IMR-90 (cell line): Measurements from ENCODE around the gene REV3L. TPM values are rescaled to one million over a fixed set of nuclear protein-coding genes. Genes with fewer than 3 reads are reported as not detected.

Experiments
- ATAC-seq: fragments of 200-7000 bp; cut with Tn5 transposase; 2 replicates; pipeline ENCODE4 v1.9.1; 2020; ENCODE audit warnings: low read depth, mild to moderate bottlenecking, moderate library complexity
- BruUV-seq: library from RNA; stranded (reverse); fragments of 400-500 nt; replicated peaks from 2 replicates; lab custom pipeline; 2021; lab: Mats Ljungman, UMichigan
- CTCF ChIA-PET: fragments of 300-600 bp; formaldehyde crosslinking; extraction: SDS; loops from one replicate; lab custom pipeline; 2021; ENCODE audit warnings: antibody characterized with exemption; lab: Yijun Ruan, JAX
- POLR2A ChIA-PET: fragments of 300-600 bp; sonication (Branson Sonifier 250); formaldehyde crosslinking; loops from one replicate; lab custom pipeline; 2022; ENCODE audit warnings: antibody characterized with exemption; ENCODE audit not compliant: unreplicated experiment; lab: Charles Lee
- DNase-seq: peaks from one replicate; pipeline ENCODE4 v3.0.0; 2013
- H2AFZ ChIP-seq: replicated peaks from 2 replicates; pipeline ENCODE3; 2013; ENCODE audit warnings: low read length, mild to moderate bottlenecking; ENCODE audit not compliant: poor library complexity
- H2AK5ac ChIP-seq: 2 replicates; pipeline ENCODE4 v1.6.1; 2013; ENCODE audit warnings: low read depth, low read length, inconsistent platforms
- H2AK9ac ChIP-seq: replicated peaks from 2 replicates; pipeline ENCODE3; 2013; ENCODE audit warnings: mild to moderate bottlenecking, low read depth, low read length, moderate library complexity; ENCODE audit not compliant: poor library complexity
- H2BK120ac ChIP-seq: 2 replicates; pipeline ENCODE4 v1.6.1; 2013; ENCODE audit warnings: low read depth, low read length, inconsistent platforms
- H2BK15ac ChIP-seq: 3 replicates; pipeline ENCODE4 v1.6.1; 2013; ENCODE audit warnings: low read depth, low read length, inconsistent platforms
- H2BK20ac ChIP-seq: 2 replicates; pipeline ENCODE4 v1.6.1; 2013; ENCODE audit warnings: low read depth, mild to moderate bottlenecking, inconsistent platforms, low read length, moderate library complexity
- H2BK5ac ChIP-seq: 2 replicates; pipeline ENCODE4 v1.6.1; 2013; ENCODE audit warnings: mild to moderate bottlenecking, low read depth, low read length, inconsistent platforms; ENCODE audit not compliant: poor library complexity, severe bottlenecking
- H3K14ac ChIP-seq: replicated peaks from 2 replicates; pipeline ENCODE4 v1.6.1; 2013; ENCODE audit warnings: low read depth, low read length, inconsistent platforms
- H3K18ac ChIP-seq: 2 replicates; pipeline ENCODE4 v1.6.1; 2013; ENCODE audit warnings: low read depth, low read length, control low read depth
- H3K23ac ChIP-seq: 2 replicates; pipeline ENCODE4 v1.6.1; 2013; ENCODE audit warnings: low read depth, low read length, inconsistent platforms
- H3K27ac ChIP-seq: 2 replicates; pipeline ENCODE4 v1.5.1; 2013; ENCODE audit warnings: mild to moderate bottlenecking, control low read depth, low read length; ENCODE audit not compliant: insufficient read depth
- H3K27me3 ChIP-seq: 2 replicates; pipeline ENCODE4 v1.6.1; 2013; ENCODE audit warnings: low read length; ENCODE audit not compliant: control insufficient read depth, insufficient read depth
- H3K36me3 ChIP-seq: 2 replicates; pipeline ENCODE4 v1.6.1; 2013; ENCODE audit warnings: low read length, mixed read lengths; ENCODE audit not compliant: control insufficient read depth, insufficient read depth
- H3K4ac ChIP-seq: 2 replicates; pipeline ENCODE4 v1.6.1; 2013; ENCODE audit warnings: low read depth, low read length, inconsistent platforms
- H3K4me1 ChIP-seq: 2 replicates; pipeline ENCODE4 v1.6.1; 2013; ENCODE audit warnings: low read length, mixed read lengths; ENCODE audit not compliant: control insufficient read depth, insufficient read depth
- H3K4me2 ChIP-seq: 2 replicates; pipeline ENCODE4 v1.6.1; 2013; ENCODE audit warnings: low read depth, mild to moderate bottlenecking, control low read depth, low read length, moderate library complexity
- H3K4me3 ChIP-seq: 2 replicates; pipeline ENCODE4 v1.5.1; 2013; ENCODE audit warnings: low read depth, mild to moderate bottlenecking, control low read depth, low read length, moderate library complexity; ENCODE audit not compliant: insufficient read depth
- H3K56ac ChIP-seq: 2 replicates; pipeline ENCODE4 v1.6.1; 2013; ENCODE audit warnings: low read length, inconsistent platforms; ENCODE audit not compliant: insufficient read depth; ENCODE audit errors: extremely low read depth
- H3K79me1 ChIP-seq, 2 experiments: 2 replicates each; pipeline ENCODE4 v1.6.1; 2013; ENCODE audit warnings: low read length in 2 of 2, inconsistent platforms in 1 of 2, low read depth in 1 of 2
- H3K9ac ChIP-seq: 2 replicates; pipeline ENCODE4 v1.6.1; 2013; ENCODE audit warnings: low read depth, low read length, control low read depth
- H3K9me1 ChIP-seq: 2 replicates; pipeline ENCODE4 v1.6.1; 2013; ENCODE audit warnings: low read length, inconsistent platforms; ENCODE audit not compliant: insufficient read depth
- H3K9me3 ChIP-seq: 2 replicates; pipeline ENCODE4 v1.6.1; 2013; ENCODE audit warnings: low read length; ENCODE audit not compliant: control insufficient read depth, insufficient read depth
- H4K20me1 ChIP-seq: 2 replicates; pipeline ENCODE4 v1.6.1; 2013; ENCODE audit warnings: low read length, inconsistent platforms; ENCODE audit not compliant: insufficient read depth
- H4K5ac ChIP-seq: 2 replicates; pipeline ENCODE4 v1.6.1; 2013; ENCODE audit warnings: mild to moderate bottlenecking, low read depth, low read length, control low read depth
- H4K8ac ChIP-seq, 2 experiments: 2 replicates each; pipeline ENCODE4 v1.6.1; 2013; ENCODE audit warnings: low read depth in 2 of 2, low read length in 2 of 2, control low read depth in 1 of 2, inconsistent platforms in 1 of 2
- H4K91ac ChIP-seq: 2 replicates; pipeline ENCODE4 v1.6.1; 2013; ENCODE audit warnings: low read depth, low read length, inconsistent platforms; ENCODE audit not compliant: insufficient read depth
- ELK1 ChIP-seq: fragments of 150-350 bp; IDR thresholded peaks from 2 replicates; pipeline ENCODE4 v1.6.1; 2016; ENCODE audit warnings: low read depth, mild to moderate bottlenecking, low read length, moderate library complexity, borderline replicate concordance
- MAFK ChIP-seq: IDR thresholded peaks from 2 replicates; pipeline ENCODE4 v1.6.1; 2012; ENCODE audit warnings: low read depth, low read length, improper control_type of control experiment
- MAZ ChIP-seq: IDR thresholded peaks from 2 replicates; pipeline ENCODE4 v1.6.1; 2012; ENCODE audit warnings: low read depth, mild to moderate bottlenecking, low read length, improper control_type of control experiment, moderate library complexity, borderline replicate concordance
- MXI1 ChIP-seq: IDR thresholded peaks from 2 replicates; pipeline ENCODE4 v1.6.1; 2012; ENCODE audit warnings: low read depth, mild to moderate bottlenecking, low read length, moderate library complexity, borderline replicate concordance
- NFE2L2 ChIP-seq: fragments of 150-350 bp; IDR thresholded peaks from 2 replicates; pipeline ENCODE4 v1.6.1; 2016; ENCODE audit warnings: low read depth, mild to moderate bottlenecking, low read length
- USF2 ChIP-seq: fragments of 150-350 bp; IDR thresholded peaks from 2 replicates; pipeline ENCODE4 v1.6.1; 2017; ENCODE audit warnings: mild to moderate bottlenecking, antibody characterized with exemption, low read length, low read depth
- WGBS, 2 experiments: methylation state at CpG; one replicate each; pipeline versions ENCODE4 v1.1.5 to v1.1.7; 2013; ENCODE audit warnings: missing lambda C conversion rate in 2 of 2; ENCODE audit not compliant: insufficient read length in 1 of 2; ENCODE audit errors: extremely low coverage in 2 of 2; 5-methylcytosine and 5-hydroxymethylcytosine counted together
- dilution Hi-C: fragments of 300-500 bp; cut with HindIII; formaldehyde crosslinking; loops from one replicate; pipeline ENCODE4 v1.14.3; 2018; ENCODE audit warnings: low sequenced_read_pairs; ENCODE audit not compliant: unreplicated experiment
- in situ Hi-C: fragments of 300-500 bp; cut with MboI; formaldehyde crosslinking; loops from 3 replicates; pipeline ENCODE4 v1.14.3; 2019; ENCODE audit warnings: low sequenced_read_pairs, inconsistent platforms, mixed read lengths
- intact Hi-C: fragments of 100-400 bp; cut with micrococcal nuclease; formaldehyde crosslinking; loops from 2 replicates; pipeline ENCODE4 v1.10.0; 2022
- polyA plus RNA-seq, 3 experiments: library from polyadenylated mRNA; depleted of rRNA; stranded (reverse); fragments of >200 nt; gene quantifications; 2 replicates each; pipeline ENCODE4 v1.2.3, GENCODE V29; 2012; ENCODE audit warnings: low replicate concordance in 1 of 3
- total RNA-seq: library from RNA; depleted of rRNA; stranded (reverse); fragments of >200 nt; gene quantifications from 2 replicates; pipeline ENCODE4 v1.2.3, GENCODE V29; 2012

Gene REV3L
- total and polyA plus RNA-seq, 2 of the 4 experiments (the other 2 are of a cell fraction) = 7.4 to 15.4 TPM

DNA sequence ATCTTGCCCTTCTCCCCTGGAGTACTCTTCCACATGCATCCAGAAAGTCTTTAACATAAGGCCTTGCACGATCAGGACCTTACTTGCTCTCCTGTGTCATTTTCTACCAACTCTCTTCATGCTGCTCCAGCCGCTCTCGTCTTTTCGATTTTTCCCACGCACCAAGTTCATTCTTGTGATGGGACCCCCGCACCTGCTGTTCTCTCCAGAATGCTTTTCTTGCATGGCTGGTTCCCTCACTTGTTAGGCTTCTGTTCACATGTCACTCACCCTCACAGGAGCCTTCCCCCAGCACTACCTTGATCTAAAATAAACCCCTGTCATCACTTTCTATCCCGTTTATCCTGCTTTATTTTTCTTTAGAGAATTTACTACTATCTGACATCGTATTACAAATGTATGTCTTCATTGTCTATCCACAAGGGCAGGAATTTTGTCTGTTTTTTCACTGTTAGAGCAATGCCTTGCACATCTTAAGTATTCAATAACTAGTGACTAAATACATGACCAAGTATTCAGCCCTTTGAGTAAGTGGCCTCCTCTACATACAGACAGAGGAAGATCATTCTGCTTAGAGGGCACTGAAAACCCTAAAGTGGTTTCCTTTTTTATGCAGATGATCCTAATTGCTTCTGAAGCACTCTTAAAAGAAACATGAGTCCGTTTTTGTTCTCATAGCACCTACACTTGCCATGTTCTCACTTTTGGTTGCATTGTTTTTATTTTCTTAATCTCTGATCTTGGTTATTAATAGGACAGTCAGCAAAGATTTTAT lies 228.8 kb downstream of the REV3L start:
- ATAC-seq (no peak), DNase-seq (no peak)
- H3K4me1 ChIP-seq = peaks cover 2% of the 10 kb centered on the region; the same call in 1 of the 2 replicates
- BruUV-seq = no TSS peak
- no peak overlapping the region for H3K4me3 ChIP-seq
- no peak overlapping the region for H3K4ac ChIP-seq
- no peak overlapping the region for H2AFZ ChIP-seq
- no peak overlapping the region for H4K91ac ChIP-seq
- H3K79me1 ChIP-seq = no peaks in the 10 kb centered on the region
- no peak overlapping the region for H2BK5ac ChIP-seq
- no peak overlapping the region for H3K14ac ChIP-seq
- WGBS, 2 experiments = 67% methylated on average over 6 of the region's 9 CpGs; no CpG with 5 or more reads in 1 of the 2 experiments
- H3K27ac ChIP-seq = no peak overlapping the region
- H3K18ac ChIP-seq = no peak overlapping the region
- TF ChIP-seq MXI1 (no peak), NFE2L2 (no peak), ELK1 (no peak), MAFK (peak; percentile 31; the same call in 1 of the 2 replicates), MAZ (no peak), USF2 (no peak)
- H3K56ac ChIP-seq = no peak overlapping the region
- no peaks in the 10 kb centered on the region for H3K9me1 ChIP-seq
- intact Hi-C loops = no loop called here
- no peak overlapping the region for H2AK5ac ChIP-seq
- dilution Hi-C loops = no loop called here
- H3K9me3 ChIP-seq = no peaks in the 10 kb centered on the region
- H2AK9ac ChIP-seq = no peak overlapping the region
- H4K8ac ChIP-seq = no peak overlapping the region
- no peak overlapping the region for H3K9ac ChIP-seq
- POLR2A ChIA-PET = no interaction called here
- no peak overlapping the region for H2BK120ac ChIP-seq
- in situ Hi-C loops = no loop called here
- H2BK20ac ChIP-seq = no peak overlapping the region
- H3K4me2 ChIP-seq = no peak overlapping the region
- no peak overlapping the region for H3K23ac ChIP-seq
- H4K20me1 ChIP-seq = no peaks in the 10 kb centered on the region
- H3K27me3 ChIP-seq = no peaks in the 10 kb centered on the region
- CTCF ChIA-PET = interaction anchor here (0.6 kb wide), 1 partner anchor 1038 kb away, joined by 5 read pairs; no protein-coding TSS in a partner anchor
- no peaks in the 10 kb centered on the region for H3K36me3 ChIP-seq
- H4K5ac ChIP-seq = no peak overlapping the region
- H2BK15ac ChIP-seq = no peak overlapping the region
